Stimulated activated naive CD8-positive, alpha-beta T cell treated with anti-CD3 and anti-CD28 coated beads, Interleukin-15, Interleukin-2, amounts not matched to agents 100 ng/mL and 50 ng/mL, for 24 hours (primary cell): ENCODE measurements around the gene GP2.
"Not testable (repeated sequence)": the region's sequence is repeated elsewhere in the genome, so short reads cannot be mapped to it uniquely, and the experiment has no call there.

Experiments
- H3K27ac Mint-ChIP-seq: one replicate; pipeline ENCODE4 v1.8.0; 2021; ENCODE audit warnings: mild to moderate bottlenecking, mixed read lengths
- H3K27me3 Mint-ChIP-seq: one replicate; pipeline ENCODE4 v1.8.0; 2021; ENCODE audit warnings: mixed read lengths
- H3K36me3 Mint-ChIP-seq: one replicate; pipeline ENCODE4 v1.8.0; 2021; ENCODE audit warnings: low read depth, mixed read lengths
- H3K4me1 Mint-ChIP-seq: one replicate; pipeline ENCODE4 v1.8.0; 2021; ENCODE audit warnings: low read depth, mixed read lengths
- H3K4me3 Mint-ChIP-seq: one replicate; pipeline ENCODE4 v1.8.0; 2021; ENCODE audit warnings: mild to moderate bottlenecking, mixed read lengths
- H3K9me3 Mint-ChIP-seq: one replicate; pipeline ENCODE4 v1.8.0; 2021; ENCODE audit warnings: mixed read lengths

Gene GP2

DNA sequence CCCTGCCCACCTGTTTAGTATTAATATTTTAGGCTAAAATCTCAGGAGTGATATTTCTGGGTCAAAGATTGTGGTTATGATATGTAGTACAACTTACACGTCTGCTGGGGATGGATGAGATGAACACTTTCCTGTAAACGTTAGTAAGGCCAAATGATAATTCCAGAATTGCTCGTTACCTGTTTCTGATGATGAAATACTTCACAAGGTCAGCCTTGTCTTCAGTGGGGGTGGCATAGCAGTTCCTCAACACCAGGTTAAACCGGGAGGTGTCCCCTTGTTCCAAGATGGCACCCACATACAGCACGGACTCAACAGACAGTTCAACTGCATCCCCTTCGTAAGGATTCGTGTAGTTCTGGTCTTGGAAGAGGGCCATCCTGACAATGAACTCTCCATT lies 9.3 kb downstream of the GP2 start:
- Mint-ChIP-seq H3K27ac (no peak overlapping the region), H3K9me3 (no peaks in the 10 kb centered on the region)

DNA sequence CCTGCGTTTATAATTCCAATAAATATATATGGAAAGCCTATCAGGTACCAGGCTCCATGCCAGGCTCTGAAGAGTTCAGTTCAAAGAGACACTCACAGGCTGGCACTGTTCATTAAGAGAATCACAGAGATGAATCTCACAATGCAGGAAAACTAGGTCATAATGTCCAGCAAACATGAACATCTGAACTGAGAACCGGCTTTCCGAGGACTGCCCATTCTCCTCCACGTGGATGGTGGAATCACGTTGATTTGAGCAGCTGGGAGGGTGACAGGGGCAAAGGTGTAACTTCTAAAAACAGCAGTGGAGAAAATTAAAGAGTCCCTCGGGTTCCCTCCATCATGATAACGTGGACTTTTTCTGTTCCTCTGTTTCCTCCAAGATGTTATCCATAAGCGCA lies 10.2 kb downstream of the GP2 start:
- Mint-ChIP-seq H3K36me3 (no peaks in the 10 kb centered on the region), H3K4me1 (no peaks in the 10 kb centered on the region), H3K27ac (no peak overlapping the region), H3K9me3 (no peaks in the 10 kb centered on the region), H3K27me3 (no peaks in the 10 kb centered on the region), H3K4me3 (no peak overlapping the region)

More for the DNA sequence above, 9.3 kb downstream of the GP2 start:
- no peak overlapping the region for H3K4me3 Mint-ChIP-seq
- no peaks in the 10 kb centered on the region for H3K4me1 Mint-ChIP-seq
- no peaks in the 10 kb centered on the region for H3K36me3 Mint-ChIP-seq
- H3K27me3 Mint-ChIP-seq: no peaks in the 10 kb centered on the region

DNA sequence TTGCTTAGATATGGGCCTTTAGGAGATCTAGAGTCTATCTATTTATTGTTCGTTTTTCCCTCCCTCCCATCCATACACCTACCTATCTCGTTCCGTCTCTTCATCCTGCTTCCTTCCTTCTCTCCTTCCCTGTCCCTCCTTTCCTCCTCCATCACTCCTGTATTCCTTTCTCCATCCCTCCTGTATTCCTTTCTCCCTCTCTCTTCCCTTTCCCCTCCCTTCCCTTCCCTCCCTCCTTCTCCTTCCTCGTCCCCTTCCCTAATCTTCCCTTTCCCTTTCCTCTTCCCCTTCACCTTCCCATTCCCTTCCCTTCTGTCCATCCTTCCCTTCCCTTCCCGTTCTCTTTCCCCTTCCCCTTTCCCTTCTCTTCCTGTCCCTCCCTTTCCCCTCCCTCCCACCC lies 10.6 kb downstream of the GP2 start:
- H3K4me3 Mint-ChIP-seq: no peak overlapping the region
- no peaks in the 10 kb centered on the region for H3K36me3 Mint-ChIP-seq
- no peaks in the 10 kb centered on the region for H3K4me1 Mint-ChIP-seq
- no peaks in the 10 kb centered on the region for H3K9me3 Mint-ChIP-seq
- H3K27me3 Mint-ChIP-seq: no peaks in the 10 kb centered on the region
- no peak overlapping the region for H3K27ac Mint-ChIP-seq

DNA sequence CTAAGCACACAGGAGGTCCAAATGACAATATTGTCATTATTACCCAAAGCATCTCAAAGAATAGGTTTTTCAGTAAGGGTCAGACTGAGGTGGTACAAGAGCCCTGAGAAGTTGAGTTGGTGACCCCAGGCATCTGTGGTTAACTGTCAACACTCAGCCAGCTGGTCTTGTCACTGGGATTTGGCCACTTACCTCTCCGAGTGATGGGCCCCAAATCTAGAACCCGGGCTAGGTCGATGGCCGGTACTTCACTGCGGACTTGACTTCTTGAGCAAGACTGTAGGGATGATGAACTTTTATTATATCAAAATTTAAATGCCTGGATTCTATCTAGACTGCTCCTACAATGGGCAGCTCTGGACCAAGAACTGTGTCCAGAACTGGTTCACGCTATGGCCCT lies 11.5 kb downstream of the GP2 start:
- Mint-ChIP-seq H3K4me1 (no peaks in the 10 kb centered on the region), H3K27ac (no peak overlapping the region), H3K27me3 (no peaks in the 10 kb centered on the region), H3K36me3 (no peaks in the 10 kb centered on the region), H3K4me3 (no peak overlapping the region), H3K9me3 (no peaks in the 10 kb centered on the region)

DNA sequence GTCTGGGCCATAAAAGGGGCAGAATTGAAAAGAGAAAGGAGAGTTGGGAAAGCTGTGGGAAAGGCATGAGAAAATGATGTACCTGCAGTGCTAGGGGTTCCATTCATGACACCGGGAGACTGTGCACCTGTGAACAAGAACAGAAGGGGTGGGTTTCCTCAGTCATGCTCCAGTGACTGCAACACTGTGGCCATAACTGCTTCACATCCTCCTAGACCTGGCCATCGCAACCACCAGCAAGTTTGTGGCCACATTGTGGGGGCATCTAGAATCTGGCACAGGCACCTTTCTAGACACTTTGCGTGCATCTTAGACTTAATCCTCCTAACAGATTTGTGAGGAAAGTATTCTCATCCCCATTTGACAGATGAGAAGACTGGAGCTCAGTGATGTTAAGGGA lies 12.7 kb downstream of the GP2 start:
- no peaks in the 10 kb centered on the region for H3K9me3 Mint-ChIP-seq
- H3K27me3 Mint-ChIP-seq: no peaks in the 10 kb centered on the region
- no peak overlapping the region for H3K4me3 Mint-ChIP-seq
- no peaks in the 10 kb centered on the region for H3K36me3 Mint-ChIP-seq
- H3K27ac Mint-ChIP-seq: no peak overlapping the region
- H3K4me1 Mint-ChIP-seq: no peaks in the 10 kb centered on the region

DNA sequence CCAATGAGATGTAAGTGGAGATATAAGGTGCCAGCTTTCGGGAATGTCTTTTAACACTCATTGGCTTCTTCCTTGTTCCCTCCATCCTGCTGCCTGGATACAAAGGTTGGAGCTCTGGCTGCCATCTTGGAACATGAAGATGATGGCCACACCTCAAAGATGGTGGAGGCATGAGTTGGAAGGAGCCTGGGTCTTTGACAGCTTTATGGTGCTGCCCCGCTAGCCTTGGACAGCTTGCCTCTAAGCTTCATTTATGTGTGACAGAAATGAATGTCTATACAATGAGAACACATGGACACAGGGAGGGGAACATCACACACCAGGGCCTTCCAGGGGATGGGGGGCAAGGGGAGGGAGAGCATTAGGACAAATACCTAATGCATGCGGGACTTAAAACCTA lies 13.6 kb downstream of the GP2 start:
- Mint-ChIP-seq H3K4me3 (no peak overlapping the region), H3K4me1 (no peaks in the 10 kb centered on the region), H3K27me3 (no peaks in the 10 kb centered on the region), H3K9me3 (no peaks in the 10 kb centered on the region), H3K36me3 (no peaks in the 10 kb centered on the region), H3K27ac (no peak overlapping the region)

DNA sequence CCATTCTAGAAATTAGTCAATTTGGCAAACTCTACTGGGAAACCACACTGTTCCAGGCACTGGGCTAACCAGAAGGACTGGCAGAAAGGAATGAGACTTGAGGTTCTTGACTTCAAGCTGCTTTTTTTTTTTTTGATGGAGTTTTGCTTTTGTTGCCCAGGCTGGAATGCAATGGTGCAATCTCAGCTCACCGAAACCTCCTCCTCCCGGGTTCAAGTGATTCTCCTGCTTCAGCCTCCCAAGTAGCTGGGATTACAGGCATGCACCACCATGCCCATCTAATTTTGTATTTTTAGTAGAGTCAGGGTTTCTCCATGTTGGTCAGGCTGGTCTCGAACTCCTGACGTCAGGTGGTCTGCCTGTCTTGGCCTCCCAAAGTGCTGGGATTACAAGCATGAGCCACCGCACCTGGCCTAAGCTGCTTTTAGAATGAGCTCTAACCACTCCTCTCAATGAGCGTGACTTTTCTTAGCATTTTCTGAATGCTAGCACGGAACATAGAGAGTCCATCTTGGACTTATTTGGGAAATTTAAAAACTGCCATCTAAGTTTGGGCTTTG lies 14.7 kb downstream of the GP2 start:
- H3K27ac Mint-ChIP-seq, H3K9me3 Mint-ChIP-seq, H3K4me3 Mint-ChIP-seq, H3K36me3 Mint-ChIP-seq, H3K4me1 Mint-ChIP-seq, H3K27me3 Mint-ChIP-seq: not testable (repeated sequence)

DNA sequence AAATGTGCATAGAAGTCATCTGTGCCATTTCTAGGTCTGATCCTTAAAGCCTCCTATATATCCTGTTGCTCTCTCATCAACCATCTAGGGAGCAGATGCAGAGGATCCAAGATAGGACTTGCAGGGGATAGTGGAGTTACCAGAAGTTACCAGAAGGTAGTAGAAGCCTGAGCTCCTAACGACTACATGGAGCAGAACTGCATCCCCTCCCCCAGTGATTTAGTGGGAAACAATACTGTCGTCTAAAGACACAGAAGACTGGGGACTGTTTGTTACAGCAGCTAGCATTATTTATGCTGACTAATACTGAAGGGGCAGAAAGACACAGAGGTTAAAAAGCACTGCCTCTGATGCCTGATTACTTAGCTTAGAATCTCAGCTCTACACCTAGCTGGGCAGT lies 15.8 kb downstream of the GP2 start:
- H3K4me3 Mint-ChIP-seq: no peak overlapping the region
- H3K27ac Mint-ChIP-seq: no peak overlapping the region
- H3K9me3 Mint-ChIP-seq: no peaks in the 10 kb centered on the region
- H3K36me3 Mint-ChIP-seq: no peaks in the 10 kb centered on the region
- H3K4me1 Mint-ChIP-seq: no peaks in the 10 kb centered on the region
- peaks cover 4% of the 10 kb centered on the region for H3K27me3 Mint-ChIP-seq

DNA sequence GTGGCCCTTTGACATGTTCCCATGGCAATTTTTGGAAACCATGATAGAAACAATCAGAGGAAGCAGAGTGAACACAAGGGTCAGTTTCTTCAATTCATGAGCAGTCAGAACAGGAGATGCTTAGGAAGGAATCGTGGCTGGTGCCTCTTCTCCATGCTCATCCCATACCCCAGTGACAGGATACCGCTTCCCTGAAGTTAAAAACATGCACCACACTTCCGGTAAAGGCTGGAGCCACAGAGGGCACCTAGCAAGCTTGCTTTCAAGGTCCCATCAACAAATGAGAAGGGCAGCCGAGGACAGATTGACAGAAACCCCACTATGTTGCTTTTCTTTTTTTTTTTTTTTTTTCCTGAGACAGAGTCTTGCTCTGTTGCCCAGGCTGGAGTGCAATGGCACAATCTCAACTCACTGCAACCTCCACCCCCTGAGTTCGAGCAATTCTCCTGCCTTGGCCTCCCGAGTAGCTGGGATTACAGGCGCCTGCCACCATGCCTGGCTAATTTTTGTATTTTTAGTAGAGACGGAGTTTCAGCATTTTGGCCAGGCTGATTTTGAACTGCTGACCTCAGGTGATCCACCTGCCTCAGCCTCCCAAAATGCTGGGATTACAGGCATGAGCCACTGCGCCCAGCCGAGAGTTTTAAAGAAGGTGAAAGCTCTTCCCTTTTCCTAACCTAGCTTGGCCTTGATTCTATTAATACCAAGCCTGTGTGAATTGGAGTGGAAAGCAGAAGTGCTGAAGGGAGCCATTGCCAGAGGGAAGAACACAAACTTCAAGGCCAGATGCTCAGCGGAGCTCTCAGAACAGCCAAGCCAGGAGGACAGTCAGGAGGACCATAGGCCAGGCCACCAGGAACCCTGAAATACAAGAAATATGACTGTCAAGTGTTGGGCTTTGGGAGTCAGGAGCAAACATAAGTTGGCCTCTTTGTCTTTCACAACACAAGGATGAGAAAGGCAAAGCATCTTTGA lies 16.6 kb downstream of the GP2 start:
- Mint-ChIP-seq H3K4me1 (no peaks in the 10 kb centered on the region), H3K9me3 (no peaks in the 10 kb centered on the region), H3K27ac (no peak overlapping the region), H3K36me3 (no peaks in the 10 kb centered on the region), H3K27me3 (peaks cover 8% of the 10 kb centered on the region), H3K4me3 (no peak overlapping the region)

DNA sequence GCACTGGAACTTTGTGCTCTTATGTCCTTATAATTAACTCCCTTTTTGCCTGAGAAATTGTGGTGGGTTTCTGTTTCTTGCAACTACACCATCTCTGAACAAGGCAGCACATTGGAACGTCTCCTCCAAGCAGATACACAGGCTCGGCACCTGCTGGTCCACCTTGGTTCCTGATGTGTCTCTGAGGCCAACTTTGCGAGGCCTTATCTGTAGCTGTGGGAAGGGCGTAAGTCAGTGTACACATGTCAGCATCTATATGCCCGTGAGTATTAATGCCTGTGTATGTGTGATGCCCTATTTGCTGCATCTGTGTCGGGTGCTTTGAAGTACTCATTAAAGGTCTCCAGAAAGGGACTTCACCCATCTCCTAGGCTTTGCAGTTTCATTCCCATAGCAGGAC lies 17.5 kb downstream of the GP2 start:
- H3K27ac Mint-ChIP-seq: no peak overlapping the region
- no peak overlapping the region for H3K4me3 Mint-ChIP-seq
- peaks cover 8% of the 10 kb centered on the region for H3K27me3 Mint-ChIP-seq
- no peaks in the 10 kb centered on the region for H3K36me3 Mint-ChIP-seq
- no peaks in the 10 kb centered on the region for H3K4me1 Mint-ChIP-seq
- no peaks in the 10 kb centered on the region for H3K9me3 Mint-ChIP-seq

DNA sequence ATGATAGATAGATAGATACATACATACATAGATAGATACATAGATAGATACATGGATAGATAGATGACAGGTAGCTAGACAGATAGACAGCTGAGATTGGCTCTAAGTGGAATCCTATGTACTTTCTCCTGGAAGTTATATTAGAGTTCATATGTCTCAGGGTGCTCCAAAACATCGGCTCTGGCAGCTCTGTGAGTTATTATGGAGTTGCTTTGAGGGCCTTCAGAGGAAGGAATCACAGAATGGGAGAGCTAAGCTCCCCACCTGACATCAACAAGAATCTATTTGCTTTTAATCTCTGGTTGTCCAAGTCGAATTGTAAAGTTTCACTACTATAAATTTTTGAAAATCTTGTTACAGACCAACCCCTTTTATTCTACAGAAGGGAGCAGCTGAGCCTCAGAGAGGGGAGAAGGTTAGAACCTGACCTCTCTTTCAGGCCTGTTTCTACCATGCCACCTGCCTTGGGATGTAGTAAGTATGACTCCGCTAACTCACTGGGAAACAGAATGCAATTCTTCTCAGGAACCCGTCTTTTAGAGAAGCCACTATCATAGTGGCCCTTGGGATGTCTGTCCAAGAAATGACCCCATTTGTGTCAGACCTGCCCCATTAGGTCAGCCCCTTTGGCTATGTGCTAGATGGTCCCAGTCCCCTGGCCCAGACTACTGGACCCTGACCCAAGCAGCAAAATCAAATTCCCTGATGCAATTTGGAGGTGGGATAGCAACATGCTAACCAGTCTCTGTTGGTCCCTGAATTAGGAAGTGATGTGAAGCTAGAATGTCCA lies 18.3 kb downstream of the GP2 start:
- H3K36me3 Mint-ChIP-seq: no peaks in the 10 kb centered on the region
- no peak overlapping the region for H3K27ac Mint-ChIP-seq
- peaks cover 8% of the 10 kb centered on the region for H3K27me3 Mint-ChIP-seq
- no peak overlapping the region for H3K4me3 Mint-ChIP-seq
- H3K4me1 Mint-ChIP-seq: no peaks in the 10 kb centered on the region
- H3K9me3 Mint-ChIP-seq: no peaks in the 10 kb centered on the region

DNA sequence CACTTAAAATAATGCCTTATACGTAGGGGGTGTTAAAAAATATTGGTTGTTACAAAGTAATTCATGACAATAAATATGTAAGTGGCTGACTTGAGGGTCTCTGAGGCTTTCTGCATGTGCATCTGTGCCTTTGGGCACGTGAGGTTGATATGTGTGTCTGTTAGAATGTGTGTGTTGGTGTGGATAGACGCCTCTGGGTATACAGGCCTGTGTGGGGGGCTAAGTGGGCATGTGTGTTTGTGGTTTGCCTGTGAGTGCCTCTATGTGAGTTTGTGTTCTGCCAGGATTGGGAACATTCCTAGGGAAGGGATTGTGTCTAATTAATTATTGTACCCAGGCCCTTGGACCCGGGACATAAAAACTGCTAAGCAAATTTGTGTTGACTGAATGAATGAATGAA lies 19.0 kb downstream of the GP2 start:
- H3K9me3 Mint-ChIP-seq: no peaks in the 10 kb centered on the region
- H3K27me3 Mint-ChIP-seq: peaks cover 8% of the 10 kb centered on the region
- H3K27ac Mint-ChIP-seq: no peak overlapping the region

DNA sequence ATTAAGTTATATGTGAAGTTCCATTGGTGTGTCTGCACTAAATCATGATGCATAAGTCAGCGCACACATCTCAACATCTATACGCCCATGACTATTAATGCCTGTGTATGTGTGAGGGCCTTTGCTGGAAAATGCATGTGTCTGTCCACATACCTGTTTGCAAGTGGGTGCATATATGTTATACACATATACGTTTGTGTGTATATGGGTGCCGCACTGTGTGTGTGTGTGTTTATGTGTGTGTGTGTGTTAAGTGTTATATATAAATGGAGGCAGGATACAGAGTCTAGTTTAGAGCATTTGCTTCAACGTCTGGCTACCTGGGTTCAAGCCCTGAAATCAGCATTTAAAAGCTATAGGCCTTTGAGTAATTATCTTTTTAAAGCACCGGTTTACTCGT lies 19.5 kb downstream of the GP2 start:
- Mint-ChIP-seq H3K9me3 (no peaks in the 10 kb centered on the region), H3K27me3 (peaks cover 11% of the 10 kb centered on the region), H3K27ac (no peak overlapping the region), H3K4me1 (no peaks in the 10 kb centered on the region), H3K4me3 (no peak overlapping the region), H3K36me3 (no peaks in the 10 kb centered on the region)

More for the DNA sequence above, 19.0 kb downstream of the GP2 start:
- no peaks in the 10 kb centered on the region for H3K4me1 Mint-ChIP-seq
- H3K4me3 Mint-ChIP-seq: no peak overlapping the region
- H3K36me3 Mint-ChIP-seq: no peaks in the 10 kb centered on the region

DNA sequence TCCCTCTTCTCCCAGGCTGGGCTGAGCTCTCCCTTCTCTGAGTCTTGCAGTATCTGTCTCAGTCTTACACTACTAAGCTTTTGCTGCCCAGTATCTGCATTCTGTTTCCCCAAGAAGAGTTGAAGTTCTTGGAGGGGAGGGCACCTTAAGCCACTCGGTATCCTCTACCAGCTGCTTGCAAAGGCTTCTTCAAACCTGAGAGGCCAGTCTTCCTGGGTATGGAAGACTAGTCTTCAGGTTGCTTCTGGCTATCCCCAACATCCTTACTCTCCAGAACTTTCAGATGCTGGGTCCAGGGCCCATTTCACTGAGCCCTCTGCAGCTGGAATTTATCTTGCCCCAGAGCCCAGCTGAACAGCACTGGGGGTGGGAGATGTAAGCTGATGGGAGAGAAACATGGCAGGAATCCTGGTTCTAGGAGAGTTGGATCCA lies 20.1 kb downstream of the GP2 start:
- Mint-ChIP-seq H3K27me3 (peaks cover 11% of the 10 kb centered on the region), H3K27ac (no peak overlapping the region), H3K9me3 (no peaks in the 10 kb centered on the region), H3K4me1 (no peaks in the 10 kb centered on the region), H3K36me3 (no peaks in the 10 kb centered on the region), H3K4me3 (no peak overlapping the region)

DNA sequence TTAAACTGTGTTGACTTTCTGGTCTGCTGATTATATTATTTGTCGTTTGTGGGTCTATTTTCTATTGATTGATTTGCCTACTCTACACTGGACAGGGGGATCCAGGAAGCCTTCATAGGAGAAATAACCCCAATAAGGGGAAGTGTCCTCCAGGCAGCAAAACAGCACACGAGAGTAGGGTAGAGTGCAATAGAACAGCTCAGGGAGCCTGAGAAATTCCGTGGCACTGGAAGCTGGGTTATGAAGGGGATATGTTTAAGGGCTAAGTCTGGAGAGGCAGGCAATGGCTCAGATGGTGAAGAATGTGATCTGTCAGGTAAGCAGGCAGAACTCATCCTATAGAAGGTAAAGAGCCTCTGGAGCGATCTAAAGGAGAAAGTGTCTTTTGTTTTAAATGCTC lies 20.9 kb downstream of the GP2 start:
- no peaks in the 10 kb centered on the region for H3K9me3 Mint-ChIP-seq

More for the DNA sequence above, 20.9 kb downstream of the GP2 start:
- no peaks in the 10 kb centered on the region for H3K36me3 Mint-ChIP-seq
- peaks cover 11% of the 10 kb centered on the region for H3K27me3 Mint-ChIP-seq
- no peak overlapping the region for H3K27ac Mint-ChIP-seq
- H3K4me3 Mint-ChIP-seq: no peak overlapping the region
- H3K4me1 Mint-ChIP-seq: no peaks in the 10 kb centered on the region
